GM12892 (cell line): Measurements from ENCODE around the gene MAML3.

Source experiments
- POLR2A ChIP-seq: IDR thresholded peaks from 2 replicates; pipeline ENCODE4 v1.6.1; 2011; ENCODE audit warnings: low read depth, low read length, control low read depth
- POLR2AphosphoS5 ChIP-seq: IDR thresholded peaks from 2 replicates; pipeline ENCODE4 v1.6.1; 2011; ENCODE audit warnings: low read depth, low read length, control low read depth

- no peak for TF ChIP-seq POLR2A
- no peak for TF ChIP-seq POLR2AphosphoS5
Measured at GRCh38 chr4:140090215-140090731, 63.7 kb downstream of the MAML3 start.
